Heart right ventricle (tissue), 16 donors: Measurements from ENCODE around the gene SH2D2A. TPM values are rescaled to one million over a fixed set of nuclear protein-coding genes. Genes with fewer than 3 reads are reported as not detected.

Experiments
- ATAC-seq, 8 donors: fragments of 200-7000 bp; cut with Tn5 transposase; one replicate each; pipeline ENCODE4 v1.9.1; 2020; ENCODE audit warnings: mild to moderate bottlenecking in 8 of 8, moderate library complexity in 8 of 8, moderate number of reproducible peaks in 1 of 8
- DNase-seq, 2 donors: peaks; one replicate each; pipeline ENCODE4 v3.0.0-alpha.2; 2020
- H3K27ac ChIP-seq, 10 donors: fragments of 200-600 bp; sonication (generic) in 2 of 10; one replicate each; pipeline versions ENCODE4 v1.5.0 to v1.8.0; 2020 to 2022; ENCODE audit warnings: mild to moderate bottlenecking in 3 of 10
- H3K27me3 ChIP-seq, 7 donors: fragments of 200-600 bp; one replicate each; pipeline ENCODE4 v1.8.0; 2021 to 2022; ENCODE audit warnings: mild to moderate bottlenecking in 2 of 7
- H3K36me3 ChIP-seq, 9 donors: fragments of 200-600 bp; sonication (generic) in 1 of 9; one replicate each; pipeline versions ENCODE4 v1.5.0 to v1.8.0; 2020 to 2022; ENCODE audit warnings: mild to moderate bottlenecking in 2 of 9
- H3K4me1 ChIP-seq, 9 donors: fragments of 200-600 bp; sonication (generic) in 1 of 9; one replicate each; pipeline versions ENCODE4 v1.5.0 to v1.8.0; 2020 to 2022; ENCODE audit warnings: mild to moderate bottlenecking in 4 of 9
- H3K4me3 ChIP-seq, 10 donors: fragments of 200-600 bp; sonication (generic) in 2 of 10; one replicate each; pipeline versions ENCODE4 v1.5.0 to v1.8.0; 2020 to 2022; ENCODE audit warnings: mild to moderate bottlenecking in 7 of 10, moderate library complexity in 2 of 10
- H3K9me3 ChIP-seq, 11 donors: fragments of 200-600 bp in 10 of 11; sonication (generic) in 2 of 11; one replicate each; pipeline versions ENCODE4 v1.5.0 to v1.8.0; 2013 to 2022; ENCODE audit warnings: mild to moderate bottlenecking in 2 of 11, control low read depth in 1 of 11, moderate library complexity in 1 of 11
- WGBS, 2 donors: extraction: QIAGEN DNeasy Blood & Tissue Kit; methylation state at CpG; one replicate each; pipeline ENCODE4 v1.1.7; 2013; ENCODE audit warnings: inconsistent platforms in 1 of 2; 5-methylcytosine and 5-hydroxymethylcytosine counted together
- intact Hi-C, 10 donors: fragments of 100-400 bp; cut with DNase I; formaldehyde crosslinking; loops; one replicate each; pipeline versions ENCODE4 v1.11.1 to v1.14.2; 2022
- polyA plus RNA-seq, 2 donors: library from polyadenylated mRNA; stranded (reverse); fragments of 200-250 nt; gene quantifications; one replicate each; pipeline ENCODE4 v1.2.3, GENCODE V29; 2013
- total RNA-seq, 10 donors: library from RNA; stranded (reverse); fragmentation: NEBNext Ultra II Directional in 3 of 10; extraction: Animal tissue kit (Norgen Biotek cat#: 25700) in 3 of 10; gene quantifications; one replicate each; pipeline versions ENCODE4 v1.2.1 to v1.2.4, GENCODE V29; 2021 to 2023
- TF ChIP-seq, protein P1 (sequence below), 9 donors: fragments of 200-600 bp; sonication (generic) in 2 of 9; IDR thresholded peaks; one replicate each; pipeline versions ENCODE4 v1.5.0 to v1.8.0; 2021 to 2022; ENCODE audit warnings: antibody characterized with exemption in 9 of 9, mild to moderate bottlenecking in 5 of 9, moderate library complexity in 1 of 9
- donor health status: Arrhythmogenic right ventricular cardiomyopathy.
- donor health status: ischemic (EF 13 %, LVEDD 7.1; RV severe dilation, severe dysfunction).
- donor health status: healthy with polysubstance abuse.
- donor health status: DM: no; HTN: yes; CAD: no.
- donor health status: DM: no; HTN: no; CAD: no.
- donor health status: ischemic (EF 25% LVEDD 6.9; RV normal size, moderate dysfunction).
- donor health status: ischemic (EF 25% LVEDD 5.7; RV mildly dilated, moderate dysfunction).
- donor health status: healthy.
- donor health status: DM: yes; HTN: yes; CAD: no.
- donor health status: Ischemic cardiomyopathy.
- donor health status: ischemic (EF 35%, LVEDD 5.7; RV mildly dilated, moderate dysfunction).
- donor health status: nonischemic (EF 11% LVEDD 7.7; RV severe dilation, severe dysfunction).
- donor health status: DM: yes; HTN: yes; CAD: no.
- donor health status: PGD.
- donor health status: ischemic (EF 29% LVEDD 5.4; RV normal size, mild dysfunction).
- donor health status: nonischemic (EF 23%, LVEDD 6.1; RV moderate dilation, normal function).

Gene SH2D2A
- total and polyA plus RNA-seq, 12 donors: 0.50 to 4.4 (median 0.81) TPM; not detected in 1

DNA sequence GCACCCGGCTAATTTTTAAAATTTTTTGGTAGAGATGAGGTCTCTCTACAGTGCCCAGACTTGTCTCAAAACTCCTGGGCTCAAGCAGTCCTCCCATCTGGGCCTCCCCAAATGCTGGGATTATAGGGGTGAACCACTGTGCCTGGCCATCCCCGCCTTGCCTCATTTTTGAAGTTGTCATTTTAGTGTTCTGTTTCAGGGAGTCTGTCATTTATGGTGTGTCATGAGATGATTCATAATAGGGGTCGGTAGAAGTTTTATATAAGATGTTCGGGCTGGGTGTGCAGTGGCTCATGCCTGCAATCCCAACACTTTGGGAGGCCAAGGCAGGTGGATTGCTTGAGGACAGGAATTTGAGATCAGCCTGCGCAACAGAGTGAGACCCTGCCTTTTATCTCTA is 40.8 kb downstream of the SH2D2A start:
- intact Hi-C loops: no loop called here
- ATAC-seq (no peak), DNase-seq (no peak)
- TF ChIP-seq, protein P1, sequence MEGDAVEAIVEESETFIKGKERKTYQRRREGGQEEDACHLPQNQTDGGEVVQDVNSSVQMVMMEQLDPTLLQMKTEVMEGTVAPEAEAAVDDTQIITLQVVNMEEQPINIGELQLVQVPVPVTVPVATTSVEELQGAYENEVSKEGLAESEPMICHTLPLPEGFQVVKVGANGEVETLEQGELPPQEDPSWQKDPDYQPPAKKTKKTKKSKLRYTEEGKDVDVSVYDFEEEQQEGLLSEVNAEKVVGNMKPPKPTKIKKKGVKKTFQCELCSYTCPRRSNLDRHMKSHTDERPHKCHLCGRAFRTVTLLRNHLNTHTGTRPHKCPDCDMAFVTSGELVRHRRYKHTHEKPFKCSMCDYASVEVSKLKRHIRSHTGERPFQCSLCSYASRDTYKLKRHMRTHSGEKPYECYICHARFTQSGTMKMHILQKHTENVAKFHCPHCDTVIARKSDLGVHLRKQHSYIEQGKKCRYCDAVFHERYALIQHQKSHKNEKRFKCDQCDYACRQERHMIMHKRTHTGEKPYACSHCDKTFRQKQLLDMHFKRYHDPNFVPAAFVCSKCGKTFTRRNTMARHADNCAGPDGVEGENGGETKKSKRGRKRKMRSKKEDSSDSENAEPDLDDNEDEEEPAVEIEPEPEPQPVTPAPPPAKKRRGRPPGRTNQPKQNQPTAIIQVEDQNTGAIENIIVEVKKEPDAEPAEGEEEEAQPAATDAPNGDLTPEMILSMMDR (IDR thresholded peaks at IDR 0.05): no peak
- H3K4me3 ChIP-seq: no peak overlapping the region
- H3K27ac ChIP-seq: no peak overlapping the region
- 89 to 90% methylated on average over 5 of the region's 5 CpGs for WGBS, 2 donors
- peaks cover 11 to 80% (median 54%) of the 10 kb centered on the region in 9 donors for H3K4me1 ChIP-seq
- H3K36me3 ChIP-seq: peaks cover 0 to 30% (median 0%) of the 10 kb centered on the region in 9 donors
- no peaks in the 10 kb centered on the region for H3K27me3 ChIP-seq
- H3K9me3 ChIP-seq: no peaks in the 10 kb centered on the region

DNA sequence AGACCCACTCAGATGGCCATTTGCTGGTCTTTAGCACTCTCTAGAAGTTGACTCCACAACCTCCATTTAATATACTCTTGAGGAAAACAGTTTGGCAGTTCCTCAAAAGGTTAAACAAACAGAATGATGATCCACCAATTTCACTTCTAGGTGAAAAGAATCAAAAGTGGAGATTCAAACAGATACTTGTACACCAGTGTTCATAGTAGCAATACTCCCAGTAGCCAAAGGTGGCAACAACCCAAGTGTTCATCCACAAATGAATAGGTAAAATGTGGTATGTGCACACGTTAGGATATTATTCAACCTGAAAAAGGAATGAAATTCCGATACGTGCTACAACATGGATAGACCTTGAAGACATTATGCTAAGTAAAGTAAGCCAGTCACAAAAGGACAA is 43.0 kb downstream of the SH2D2A start:
- DNase-seq: no peak
- Histone ChIP-seq H3K4me1 (peaks cover 23 to 91% (median 70%) of the 10 kb centered on the region in 9 donors), H3K27me3 (no peaks in the 10 kb centered on the region), H3K9me3 (no peaks in the 10 kb centered on the region), H3K4me3 (peak overlapping the region in 1 of 10 donors; percentile 6), H3K27ac (peak overlapping the region in 8 of 10 donors; percentile 12 to 73 (median 46)), H3K36me3 (peaks cover 0 to 30% (median 0%) of the 10 kb centered on the region in 9 donors)
- 92 to 94% methylated on average over 3 of the region's 3 CpGs for WGBS, 2 donors
- intact Hi-C loops: loop anchor here in 1 of 10 donors (5.0 kb wide), 1 partner anchor 36 kb away; no protein-coding TSS in a partner anchor
- TF ChIP-seq, protein P1 (IDR thresholded peaks at IDR 0.05): peak in 1 of 9 donors; percentile 6
- no peak for ATAC-seq

DNA sequence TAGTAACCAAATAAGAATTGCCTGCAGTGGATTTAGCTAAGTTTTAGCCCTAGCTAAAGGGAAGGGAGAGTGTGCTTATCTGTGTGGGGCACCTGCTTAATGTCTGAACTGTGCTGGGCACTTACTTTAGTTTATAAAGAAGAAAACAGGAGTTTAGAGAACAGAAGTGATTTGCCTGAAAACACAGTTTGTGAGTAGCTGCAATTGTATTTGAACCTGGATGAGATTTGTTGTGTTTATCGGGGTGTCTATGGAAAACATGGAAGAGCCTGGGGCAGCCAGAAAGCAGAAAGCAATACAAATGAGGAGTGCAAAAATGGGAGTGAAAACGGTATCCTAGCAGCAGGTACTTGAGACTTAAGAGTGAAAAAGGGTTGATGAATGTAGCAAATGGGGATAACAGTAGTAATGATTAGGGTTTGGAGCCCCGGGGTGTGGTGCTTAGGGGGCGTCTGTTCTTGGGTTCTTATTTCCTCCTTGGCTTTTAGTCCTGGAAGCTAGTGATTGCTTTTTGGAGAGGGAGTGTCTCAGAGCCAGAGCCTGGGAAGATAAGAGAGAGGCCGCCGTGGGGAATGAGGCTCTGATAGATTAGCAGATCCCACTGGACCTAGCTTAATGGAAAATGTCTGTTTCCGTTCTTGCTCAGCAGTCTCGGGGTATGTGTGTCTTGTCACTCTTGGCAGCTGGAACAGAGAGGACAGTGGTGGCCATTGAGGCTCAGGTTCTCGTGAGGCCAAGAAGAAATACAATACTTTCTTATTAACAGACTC is 43.7 kb downstream of the SH2D2A start:
- Histone ChIP-seq H3K4me1 (peaks cover 24 to 90% (median 75%) of the 10 kb centered on the region in 9 donors), H3K9me3 (no peaks in the 10 kb centered on the region), H3K27ac (peak overlapping the region in 8 of 10 donors; percentile 12 to 73 (median 46)), H3K27me3 (no peaks in the 10 kb centered on the region), H3K36me3 (peaks cover 0 to 30% (median 0%) of the 10 kb centered on the region in 9 donors), H3K4me3 (peak overlapping the region in 2 of 10 donors; percentile 6 to 11)
- TF ChIP-seq, protein P1 (IDR thresholded peaks at IDR 0.05): no peak
- WGBS, 2 donors: 12 to 21% methylated on average over 9 of the region's 9 CpGs
- DNase-seq: peak in 1 of 2 donors; percentile 53
- intact Hi-C loops: loop anchor here in 1 of 10 donors (5.0 kb wide), 1 partner anchor 36 kb away; no protein-coding TSS in a partner anchor
- peak; percentile 46 to 78 (median 68) for ATAC-seq

DNA sequence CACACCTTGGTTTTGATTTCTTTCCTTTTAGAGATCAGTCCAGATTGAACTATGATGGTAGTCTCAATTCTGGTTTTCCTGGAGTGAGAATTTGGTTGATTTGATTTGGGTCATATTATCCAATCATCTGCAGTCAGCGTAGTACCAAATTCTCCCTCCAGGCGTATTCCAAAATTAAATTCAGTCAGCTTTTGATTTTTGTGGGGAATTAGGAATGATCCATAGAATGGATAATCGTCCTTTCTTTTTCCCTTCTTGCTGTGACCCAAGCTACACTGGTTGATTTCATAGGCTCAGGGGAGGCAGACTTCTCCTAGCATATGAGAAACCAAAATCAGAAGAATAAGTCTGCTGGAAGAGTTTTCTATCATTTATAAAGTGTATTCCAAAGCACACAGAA is 44.4 kb downstream of the SH2D2A start:
- TF ChIP-seq, protein P1 (IDR thresholded peaks at IDR 0.05): no peak
- Histone ChIP-seq H3K27me3 (no peaks in the 10 kb centered on the region), H3K27ac (peak overlapping the region in 6 of 10 donors; percentile 23 to 73 (median 47)), H3K4me3 (no peak overlapping the region), H3K4me1 (peaks cover 21 to 83% (median 69%) of the 10 kb centered on the region in 9 donors), H3K36me3 (peaks cover 0 to 30% (median 0%) of the 10 kb centered on the region in 9 donors), H3K9me3 (no peaks in the 10 kb centered on the region)
- intact Hi-C loops: loop anchor here in 1 of 10 donors (5.0 kb wide), 1 partner anchor 35 kb away; no protein-coding TSS in a partner anchor
- DNase-seq (no peak), ATAC-seq (no peak)
- 76 to 85% methylated on average over 3 of the region's 3 CpGs for WGBS, 2 donors
